Panc1 (cell line): ENCODE measurements around the gene TCEANC2.

Experiments
- CTCF ChIP-seq: fragments of 450-650 bp; IDR thresholded peaks from 2 replicates; pipeline ENCODE4 v1.5.1; 2017; ENCODE audit warnings: mild to moderate bottlenecking
- POLR2AphosphoS5 ChIP-seq: IDR thresholded peaks from 2 replicates; pipeline ENCODE4 v1.6.1; 2012; ENCODE audit warnings: mild to moderate bottlenecking, low read depth, low read length, moderate library complexity
- REST ChIP-seq, 2 experiments: IDR thresholded peaks; 2 replicates each; pipeline ENCODE4 v1.6.1; 2011 to 2012; ENCODE audit warnings: low read depth in 2 of 2, control low read depth in 1 of 2, low read length in 1 of 2, mild to moderate bottlenecking in 1 of 2, moderate library complexity in 1 of 2; ENCODE audit not compliant: insufficient read depth in 1 of 2
- SIN3A ChIP-seq: IDR thresholded peaks from 2 replicates; pipeline ENCODE4 v1.6.1; 2012; ENCODE audit warnings: low read depth, mild to moderate bottlenecking, low read length, moderate library complexity, borderline replicate concordance; ENCODE audit not compliant: insufficient read depth

- no peak for TF ChIP-seq CTCF
- no peak for TF ChIP-seq REST (IDR thresholded peaks at IDR 0.05; ENCODE audit: insufficient read depth in 1 of 2, low read depth in 2 of 2, low read length in 1 of 2)
- no peak for TF ChIP-seq POLR2AphosphoS5
- no peak for TF ChIP-seq SIN3A
These were observed 47.1 kb downstream of the TCEANC2 start for GRCh38 chr1:54100500-54100899.
